ENCODE measurements around the gene GALM.
A peak's percentile ranks its signal among the peaks of the same experiment; 100 is the strongest.

The GALM gene

GRCh38 chr2:38665854-38666555, at the start of gene GALM:
Gene GALM, plus strand, starts transcription at chr2:38666114. Its CDS starts 48 bp downstream, at chr2:38666162.
- no peaks in the 10 kb centered on the region for H3K9me3 Mint-ChIP-seq
- peak within 1 kb of the TSS; percentile 98 for H3K27ac Mint-ChIP-seq
- H3K4me1 Mint-ChIP-seq, result peaks cover 46% of the 10 kb centered on the region
- no peak for TF ChIP-seq CTCF (IDR thresholded peaks at IDR 0.05)
- H3K36me3 Mint-ChIP-seq (ENCODE audit: low read depth), result peaks cover 13% of the 10 kb centered on the region
- peak; percentile 86 for DNase-seq
- peak within 1 kb of the TSS; percentile 92 for H3K4me3 Mint-ChIP-seq
- peaks cover 4% of the 10 kb centered on the region for H3K27me3 Mint-ChIP-seq (ENCODE audit: low read depth, poor library complexity)

- peaks cover 57% of the 10 kb centered on the region for H3K4me1 Mint-ChIP-seq
- no peak for TF ChIP-seq CTCF (IDR thresholded peaks at IDR 0.05)
- H3K9me3 Mint-ChIP-seq, result no peaks in the 10 kb centered on the region
- no peak for DNase-seq
- peaks cover 24% of the 10 kb centered on the region for H3K27me3 Mint-ChIP-seq (ENCODE audit: low read depth, poor library complexity)
- H3K36me3 Mint-ChIP-seq (ENCODE audit: low read depth), result no peaks in the 10 kb centered on the region
- H3K4me3 Mint-ChIP-seq, result no peak overlapping the region
- no peak overlapping the region for H3K27ac Mint-ChIP-seq
These were observed 48.6 kb upstream of the GALM start for GRCh38 chr2:38617301-38617700.

DNA sequence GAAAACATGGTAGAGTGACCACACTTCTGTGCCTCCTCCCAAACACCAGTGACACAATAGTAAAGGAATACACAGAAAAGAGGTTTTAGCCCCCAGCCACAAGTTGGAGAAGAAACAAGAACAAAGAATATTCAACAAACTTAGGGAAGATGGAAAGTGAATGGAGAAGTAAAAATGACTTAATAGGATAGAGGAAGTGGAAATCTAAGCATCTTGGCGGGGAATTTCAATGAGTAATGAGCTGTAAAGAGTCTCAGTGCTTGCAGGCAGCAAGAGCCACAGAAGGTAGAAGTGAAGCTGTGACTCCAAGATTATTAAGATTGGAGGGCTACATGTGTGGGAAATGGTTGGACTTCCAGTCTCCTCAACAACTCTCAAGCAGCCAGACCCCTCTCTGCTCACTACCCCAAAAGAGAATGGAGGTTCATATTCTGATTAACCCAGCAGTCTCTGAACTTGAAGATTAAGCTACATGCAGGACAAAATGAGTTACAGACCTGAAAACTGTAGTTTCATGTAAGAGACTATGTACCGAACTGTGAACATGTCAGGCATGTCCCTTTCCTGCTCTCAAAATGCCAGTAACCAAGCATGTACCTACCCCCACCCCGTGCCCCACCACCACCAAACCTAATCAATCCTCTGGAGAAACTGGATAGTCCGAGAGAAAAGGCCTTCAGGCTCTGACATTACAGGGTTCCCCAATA, 46.3 kb upstream of the GALM start:
- no peak for DNase-seq
- Mint-ChIP-seq H3K27ac (peak overlapping the region; percentile 98), H3K4me1 (peaks cover 34% of the 10 kb centered on the region), H3K36me3 (ENCODE audit: low read depth) (no peaks in the 10 kb centered on the region), H3K27me3 (ENCODE audit: low read depth, poor library complexity) (peaks cover 24% of the 10 kb centered on the region), H3K4me3 (peak overlapping the region; percentile 29), H3K9me3 (no peaks in the 10 kb centered on the region)
- TF ChIP-seq CTCF (IDR thresholded peaks at IDR 0.05), result no peak

DNA sequence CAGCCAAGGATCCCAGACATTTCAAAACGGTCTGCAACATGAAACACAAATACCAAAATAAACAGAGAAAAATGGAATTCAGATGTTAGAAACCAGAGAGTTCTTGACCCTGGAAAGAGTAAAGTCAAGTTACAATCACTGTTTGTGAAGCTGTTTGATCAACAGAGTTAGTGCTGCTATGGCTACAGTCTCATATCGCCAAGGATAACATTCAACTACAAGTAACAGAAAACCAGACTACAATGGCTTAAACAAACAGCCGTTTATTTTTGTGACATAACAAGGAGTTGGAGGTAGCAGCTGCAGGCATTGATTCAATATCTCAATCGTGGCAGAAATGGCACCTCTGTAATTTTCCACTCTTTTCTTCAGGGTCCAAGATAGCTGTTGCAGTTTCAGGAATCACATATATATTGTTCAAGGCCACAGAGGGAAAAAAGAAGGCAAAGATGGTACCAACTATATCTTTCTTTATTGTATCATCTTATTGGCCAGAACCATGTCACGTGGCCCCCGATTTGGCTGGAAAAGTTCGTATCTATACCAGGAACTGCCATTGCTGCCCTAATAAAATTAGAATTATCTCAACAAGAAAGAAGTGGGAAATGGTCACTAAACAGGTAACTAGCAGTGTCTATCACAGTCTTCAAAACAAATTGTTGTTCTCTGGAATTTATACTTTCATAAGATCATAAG, 45.5 kb upstream of the GALM start:
- no peaks in the 10 kb centered on the region for H3K9me3 Mint-ChIP-seq
- TF ChIP-seq CTCF (IDR thresholded peaks at IDR 0.05), result no peak
- no peaks in the 10 kb centered on the region for H3K36me3 Mint-ChIP-seq (ENCODE audit: low read depth)
- peak overlapping the region; percentile 29 for H3K4me3 Mint-ChIP-seq
- peaks cover 40% of the 10 kb centered on the region for H3K4me1 Mint-ChIP-seq
- DNase-seq, result no peak
- H3K27ac Mint-ChIP-seq, result peak overlapping the region; percentile 98
- peaks cover 24% of the 10 kb centered on the region for H3K27me3 Mint-ChIP-seq (ENCODE audit: low read depth, poor library complexity)

- H3K4me1 Mint-ChIP-seq, result peaks cover 40% of the 10 kb centered on the region
- H3K27me3 Mint-ChIP-seq (ENCODE audit: low read depth, poor library complexity), result peaks cover 20% of the 10 kb centered on the region
- no peaks in the 10 kb centered on the region for H3K9me3 Mint-ChIP-seq
- no peak for DNase-seq
- H3K36me3 Mint-ChIP-seq (ENCODE audit: low read depth), result no peaks in the 10 kb centered on the region
- no peak overlapping the region for H3K27ac Mint-ChIP-seq
- no peak for TF ChIP-seq CTCF (IDR thresholded peaks at IDR 0.05)
- no peak overlapping the region for H3K4me3 Mint-ChIP-seq
These were observed 44.9 kb upstream of the GALM start for GRCh38 chr2:38621018-38621417.

Measured in nephron progenitor cell (in vitro differentiated cells).